Stimulated activated CD4-positive, alpha-beta T cell treated with anti-CD3 and anti-CD28 coated beads, Interleukin-12 subunit alpha, Interleukin-12 subunit beta, amount 100 ng/mL, for 24 hours (primary cell): ENCODE results near the gene GPR78.
"Not testable (repeated sequence)": the region's sequence is repeated elsewhere in the genome, so short reads cannot be mapped to it uniquely, and the experiment has no call there.

Source experiments
- DNase-seq, 2 experiments: peaks; one replicate each; pipeline ENCODE4 v3.0.0-alpha.2; 2020; ENCODE audit warnings: low read depth in 2 of 2

GPR78 gene

DNA sequence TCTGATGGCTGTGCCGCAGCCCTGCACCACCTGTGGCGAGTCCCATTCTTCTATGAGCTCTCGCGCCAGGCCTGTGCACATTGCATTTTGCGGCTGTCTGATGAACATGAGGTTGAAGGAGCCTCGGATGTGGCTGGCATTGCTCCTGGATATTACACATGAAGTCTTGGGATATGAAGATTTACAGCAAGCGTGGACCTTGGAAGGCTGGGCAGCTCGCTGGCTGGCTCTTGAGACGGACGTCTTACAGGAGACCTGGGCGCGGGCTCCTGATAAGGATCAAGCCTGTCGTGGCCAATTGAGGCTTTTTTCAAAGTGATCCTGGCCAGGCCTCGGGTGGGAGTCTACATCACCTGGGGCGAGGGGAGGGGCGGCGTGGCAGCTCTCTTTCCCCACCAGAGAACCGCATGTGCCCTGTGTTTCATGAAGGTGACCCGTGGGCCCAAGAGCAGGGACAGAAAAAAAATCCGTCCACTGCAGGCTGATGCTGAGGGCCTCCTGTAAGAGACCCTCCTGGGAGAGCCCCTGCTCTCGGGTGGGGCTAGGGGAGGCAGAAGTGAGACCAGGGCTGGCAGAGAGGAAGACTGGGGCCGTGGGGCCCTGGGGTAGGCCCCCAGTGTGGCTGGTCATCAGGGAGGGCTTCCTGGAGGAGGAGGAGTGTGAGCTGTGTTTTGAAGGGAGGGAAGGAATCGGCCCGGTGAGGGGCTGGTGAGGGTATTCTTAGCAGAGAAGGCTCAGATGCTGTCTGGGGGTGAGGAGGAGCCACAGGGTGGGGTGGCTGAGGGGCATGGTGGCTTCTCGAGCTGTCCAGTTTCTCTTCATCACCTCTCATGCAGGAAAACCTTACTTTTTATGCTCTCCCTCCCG is 36.0 kb downstream of the GPR78 start:
- no peak for DNase-seq

DNA sequence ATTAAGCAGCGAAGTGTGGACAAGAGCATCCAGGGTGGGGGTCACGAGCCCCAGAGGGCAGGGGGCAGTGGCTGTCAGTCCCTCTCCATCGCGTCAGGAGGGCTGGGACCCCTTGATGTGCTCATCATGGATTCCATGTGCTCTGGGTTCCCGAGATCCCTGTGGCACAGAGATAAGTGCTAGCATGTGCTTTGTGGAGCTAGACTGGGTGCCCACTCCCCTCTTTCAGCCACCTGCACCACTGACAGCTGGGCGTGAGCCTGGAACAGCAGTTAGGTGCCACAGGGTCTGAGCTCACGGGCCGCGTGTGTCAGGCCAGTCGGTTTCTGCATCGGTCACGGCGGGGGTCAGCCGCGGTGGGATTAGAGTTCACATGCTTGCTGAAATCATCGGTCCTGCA is 36.6 kb downstream of the GPR78 start:
- DNase-seq: no peak

DNA sequence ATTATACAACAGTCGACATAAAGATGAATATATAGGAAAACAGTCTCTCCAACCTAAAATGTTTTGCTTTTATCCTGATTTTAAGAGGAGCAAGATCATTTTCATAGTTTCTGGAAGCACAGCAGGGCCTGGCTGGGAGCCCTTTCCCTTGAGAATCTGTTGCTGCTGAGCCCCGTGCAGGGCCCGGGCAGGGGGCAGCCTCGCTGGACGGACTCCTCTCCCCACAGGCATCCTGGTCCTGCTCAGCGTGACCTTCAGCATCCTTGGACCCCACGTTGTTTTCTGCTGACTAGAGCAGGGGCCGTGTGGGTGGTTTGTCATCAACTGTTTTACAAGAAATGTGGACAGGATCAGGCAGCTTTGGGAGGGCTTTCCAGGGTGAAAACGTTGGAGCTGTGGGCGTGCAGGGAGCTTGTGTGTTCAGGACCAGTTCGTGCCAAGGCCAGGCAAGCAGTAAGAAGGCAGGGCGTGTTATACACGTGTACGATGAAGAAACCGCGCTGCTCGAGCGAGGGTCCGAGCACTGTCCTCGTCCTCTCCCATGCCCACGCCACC is 37.4 kb downstream of the GPR78 start:
- DNase-seq: no peak

DNA sequence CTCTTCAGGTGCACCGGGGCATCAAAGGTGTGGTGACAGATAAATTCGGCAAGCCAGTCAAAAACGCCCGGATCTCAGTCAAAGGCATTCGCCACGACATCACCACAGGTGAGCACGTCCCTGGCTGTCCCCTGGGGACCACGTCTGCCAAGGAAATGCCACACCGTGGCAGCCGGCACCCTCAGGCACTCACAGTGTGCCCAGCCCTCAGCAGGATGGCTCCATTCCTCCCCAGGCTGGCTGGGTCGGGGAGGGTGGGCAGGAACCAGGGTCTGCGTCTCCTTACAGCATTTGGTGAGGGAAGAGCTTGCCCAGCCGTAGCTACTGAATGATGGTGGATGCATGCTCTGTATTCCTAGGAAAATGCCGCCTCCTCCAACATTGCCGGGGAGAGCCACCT is 38.2 kb downstream of the GPR78 start:
- no peak for DNase-seq

DNA sequence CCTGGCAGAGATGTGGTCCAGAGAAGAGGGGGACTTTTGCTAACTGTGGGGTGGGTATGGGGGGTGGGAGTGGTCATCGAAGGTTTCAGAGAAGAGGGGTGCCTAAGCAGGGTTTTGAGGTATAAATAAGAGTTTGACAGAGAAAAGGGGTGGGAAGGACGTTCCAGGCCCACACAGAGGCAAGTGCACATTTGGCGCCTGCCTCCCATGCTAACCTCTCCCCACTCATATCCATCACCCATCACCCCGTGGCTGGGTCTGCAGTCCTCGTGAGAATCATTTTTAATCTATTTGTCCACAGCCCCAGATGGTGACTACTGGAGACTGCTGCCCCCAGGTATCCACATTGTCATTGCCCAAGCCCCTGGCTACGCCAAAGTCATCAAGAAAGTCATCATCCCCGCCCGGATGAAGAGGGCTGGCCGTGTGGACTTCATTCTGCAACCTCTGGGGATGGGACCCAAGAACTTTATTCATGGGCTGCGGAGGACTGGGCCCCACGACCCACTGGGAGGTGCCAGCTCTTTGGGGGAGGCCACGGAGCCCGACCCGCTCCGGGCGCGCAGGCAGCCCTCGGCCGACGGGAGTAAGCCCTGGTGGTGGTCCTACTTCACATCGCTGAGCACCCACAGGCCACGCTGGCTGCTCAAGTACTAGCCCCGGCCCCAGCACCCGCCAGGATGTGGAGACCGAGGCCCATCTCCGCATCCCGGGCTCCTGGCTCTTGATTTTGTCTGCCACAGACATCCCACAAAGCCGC is 38.9 kb downstream of the GPR78 start:
- DNase-seq: no peak

DNA sequence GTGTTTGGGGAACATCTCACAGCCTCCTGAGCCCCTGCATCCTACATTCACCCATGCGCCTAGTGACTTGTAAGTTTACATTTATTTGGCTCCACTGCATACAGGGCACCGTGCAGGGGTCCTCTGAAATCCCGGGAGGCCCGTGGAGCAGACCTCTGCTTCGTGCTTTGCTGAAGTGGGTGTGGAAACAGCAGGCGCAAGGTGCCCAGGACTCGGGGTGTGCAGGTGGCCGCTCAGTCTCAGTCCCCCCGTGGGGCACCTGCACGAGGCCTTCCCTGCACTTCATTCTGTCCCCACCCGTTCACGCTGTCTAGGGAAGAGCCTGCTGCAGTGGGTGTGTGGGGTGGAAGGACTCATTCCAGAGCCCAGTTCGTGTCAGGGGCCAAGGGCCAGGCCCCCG is 40.9 kb downstream of the GPR78 start:
- DNase-seq: not testable (repeated sequence)

DNA sequence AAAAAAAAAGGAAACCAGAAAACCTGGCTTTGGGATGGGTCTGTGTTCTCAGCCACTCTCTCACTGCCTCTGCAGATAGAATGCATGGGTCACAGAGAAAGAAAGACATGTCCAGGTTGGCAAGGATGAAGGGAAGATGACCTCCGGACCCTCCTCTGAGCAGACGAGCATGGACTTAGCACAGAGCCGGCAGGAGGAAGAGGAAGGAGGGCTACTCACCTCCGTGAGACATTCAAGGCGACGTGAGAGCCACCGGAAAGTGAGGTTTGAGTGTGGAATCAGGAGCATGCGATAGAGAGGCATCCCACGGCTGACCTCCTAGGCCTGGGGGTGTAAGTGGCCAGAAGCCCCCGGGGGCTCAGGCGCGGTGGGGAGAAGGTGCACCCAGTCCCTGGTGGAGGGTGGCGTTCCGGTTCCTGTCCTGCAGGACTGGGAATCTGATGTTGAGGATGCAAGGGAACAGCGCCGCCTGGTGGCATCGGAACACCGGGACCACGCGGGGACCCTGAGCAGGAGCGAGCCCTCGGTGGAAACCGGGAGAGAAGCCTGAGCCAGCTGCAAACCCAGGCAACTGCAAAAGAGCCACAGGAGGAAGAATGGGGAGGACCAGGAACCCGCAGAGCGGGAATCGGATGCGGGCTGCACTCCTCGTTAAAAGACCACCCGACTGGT is 44.5 kb downstream of the GPR78 start:
- not testable (repeated sequence) for DNase-seq

DNA sequence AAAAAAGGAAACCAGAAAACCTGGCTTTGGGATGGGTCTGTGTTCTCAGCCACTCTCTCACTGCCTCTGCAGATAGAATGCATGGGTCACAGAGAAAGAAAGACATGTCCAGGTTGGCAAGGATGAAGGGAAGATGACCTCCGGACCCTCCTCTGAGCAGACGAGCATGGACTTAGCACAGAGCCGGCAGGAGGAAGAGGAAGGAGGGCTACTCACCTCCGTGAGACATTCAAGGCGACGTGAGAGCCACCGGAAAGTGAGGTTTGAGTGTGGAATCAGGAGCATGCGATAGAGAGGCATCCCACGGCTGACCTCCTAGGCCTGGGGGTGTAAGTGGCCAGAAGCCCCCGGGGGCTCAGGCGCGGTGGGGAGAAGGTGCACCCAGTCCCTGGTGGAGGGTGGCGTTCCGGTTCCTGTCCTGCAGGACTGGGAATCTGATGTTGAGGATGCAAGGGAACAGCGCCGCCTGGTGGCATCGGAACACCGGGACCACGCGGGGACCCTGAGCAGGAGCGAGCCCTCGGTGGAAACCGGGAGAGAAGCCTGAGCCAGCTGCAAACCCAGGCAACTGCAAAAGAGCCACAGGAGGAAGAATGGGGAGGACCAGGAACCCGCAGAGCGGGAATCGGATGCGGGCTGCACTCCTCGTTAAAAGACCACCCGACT is 50.2 kb downstream of the GPR78 start:
- DNase-seq: not testable (repeated sequence)

DNA sequence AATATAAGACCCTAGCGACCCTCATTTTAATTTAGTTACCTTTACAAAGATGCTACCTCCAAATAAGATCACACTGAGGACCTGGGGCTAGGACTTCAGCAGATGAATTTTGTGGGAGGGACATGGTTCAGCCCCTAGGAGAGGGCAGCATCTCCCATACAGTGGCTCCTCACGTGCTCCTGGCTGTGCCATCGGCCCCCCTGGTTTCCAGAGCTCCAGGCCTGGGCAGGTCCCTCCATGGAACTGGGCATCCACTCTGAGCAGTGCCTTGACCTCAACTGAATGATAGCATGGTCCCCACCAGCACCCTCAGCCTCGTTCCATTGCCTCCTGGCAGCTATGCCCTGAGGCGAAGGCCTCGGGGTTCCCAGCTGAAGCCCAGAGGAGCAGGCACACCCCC is 51.7 kb downstream of the GPR78 start:
- DNase-seq: not testable (repeated sequence)

DNA sequence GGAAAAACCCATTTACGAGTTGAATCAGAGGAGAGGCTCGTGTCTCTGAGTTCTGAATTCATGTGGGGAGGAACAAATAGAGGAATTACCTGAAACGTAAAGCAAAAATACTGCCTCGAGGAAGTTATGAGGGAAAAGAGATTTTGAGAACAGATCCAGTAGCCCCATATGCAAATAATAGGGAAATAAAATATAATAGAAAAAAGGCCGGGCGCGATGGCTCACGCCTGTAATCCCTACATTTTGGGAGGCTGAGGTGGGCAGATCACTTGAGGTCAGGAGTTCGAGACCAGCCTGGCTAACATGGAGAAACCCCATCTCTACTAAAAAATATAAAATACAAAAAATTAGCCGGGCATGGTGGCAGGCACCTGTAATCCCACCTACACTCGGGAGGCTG is 54.6 kb downstream of the GPR78 start:
- DNase-seq: not testable (repeated sequence)

DNA sequence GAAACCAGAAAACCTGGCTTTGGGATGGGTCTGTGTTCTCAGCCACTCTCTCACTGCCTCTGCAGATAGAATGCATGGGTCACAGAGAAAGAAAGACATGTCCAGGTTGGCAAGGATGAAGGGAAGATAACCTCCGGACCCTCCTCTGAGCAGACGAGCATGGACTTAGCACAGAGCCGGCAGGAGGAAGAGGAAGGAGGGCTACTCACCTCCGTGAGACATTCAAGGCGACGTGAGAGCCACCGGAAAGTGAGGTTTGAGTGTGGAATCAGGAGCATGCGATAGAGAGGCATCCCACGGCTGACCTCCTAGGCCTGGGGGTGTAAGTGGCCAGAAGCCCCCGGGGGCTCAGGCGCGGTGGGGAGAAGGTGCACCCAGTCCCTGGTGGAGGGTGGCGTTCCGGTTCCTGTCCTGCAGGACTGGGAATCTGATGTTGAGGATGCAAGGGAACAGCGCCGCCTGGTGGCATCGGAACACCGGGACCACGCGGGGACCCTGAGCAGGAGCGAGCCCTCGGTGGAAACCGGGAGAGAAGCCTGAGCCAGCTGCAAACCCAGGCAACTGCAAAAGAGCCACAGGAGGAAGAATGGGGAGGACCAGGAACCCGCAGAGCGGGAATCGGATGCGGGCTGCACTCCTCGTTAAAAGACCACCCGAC is 55.8 kb downstream of the GPR78 start:
- not testable (repeated sequence) for DNase-seq
